VCaP (cell line): Measurements from ENCODE around the gene ADAMTS15.
A peak's percentile ranks its signal among the peaks of the same experiment; 100 is the strongest.
"Not testable (repeated sequence)": the region's sequence is repeated elsewhere in the genome, so short reads cannot be mapped to it uniquely, and the experiment has no call there.

Source experiments
- H3K27ac ChIP-seq: fragments of 450-650 bp; 2 replicates; pipeline ENCODE4 v1.5.1; 2017
- CTCF ChIP-seq: fragments of 450-650 bp; conservative IDR thresholded peaks from 2 replicates; pipeline ENCODE4 v1.5.1; 2017; ENCODE audit warnings: mild to moderate bottlenecking, moderate library complexity

Gene ADAMTS15

GRCh38 chr11:130431331-130431773, 17.1 kb upstream of the ADAMTS15 start:
- H3K27ac ChIP-seq = no peak overlapping the region
- TF ChIP-seq CTCF = peak; percentile 79

- TF ChIP-seq CTCF = no peak
- H3K27ac ChIP-seq = no peak overlapping the region
Measured at GRCh38 chr11:130431801-130432200, 16.6 kb upstream of the ADAMTS15 start.

DNA sequence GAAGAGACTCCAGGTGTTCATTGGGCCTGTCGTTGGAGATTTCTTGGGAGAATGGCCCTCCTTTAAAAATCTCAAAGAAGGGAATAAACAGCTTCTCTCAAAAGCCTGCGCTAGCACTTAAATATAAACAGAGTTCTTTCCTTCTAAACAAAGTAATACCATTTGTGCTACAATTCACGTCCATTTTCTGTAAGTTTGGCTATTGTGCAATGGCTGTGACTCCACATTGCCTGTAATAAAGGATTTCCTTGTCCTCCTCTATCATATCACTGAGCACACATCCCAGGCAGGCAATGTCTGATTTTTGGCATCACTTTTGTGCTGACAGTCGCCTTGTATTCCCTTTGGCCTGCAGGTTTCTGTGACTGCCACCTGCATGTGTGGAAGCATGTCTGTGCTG, 15.1 kb upstream of the ADAMTS15 start:
- no peak overlapping the region for H3K27ac ChIP-seq
- TF ChIP-seq CTCF = no peak

GRCh38 chr11:130434521-130435223, 13.8 kb upstream of the ADAMTS15 start:
- TF ChIP-seq CTCF = peak; percentile 97
- peak overlapping the region; percentile 40 for H3K27ac ChIP-seq

GRCh38 chr11:130435671-130436070, 12.8 kb upstream of the ADAMTS15 start:
- no peak for TF ChIP-seq CTCF
- no peak overlapping the region for H3K27ac ChIP-seq

DNA sequence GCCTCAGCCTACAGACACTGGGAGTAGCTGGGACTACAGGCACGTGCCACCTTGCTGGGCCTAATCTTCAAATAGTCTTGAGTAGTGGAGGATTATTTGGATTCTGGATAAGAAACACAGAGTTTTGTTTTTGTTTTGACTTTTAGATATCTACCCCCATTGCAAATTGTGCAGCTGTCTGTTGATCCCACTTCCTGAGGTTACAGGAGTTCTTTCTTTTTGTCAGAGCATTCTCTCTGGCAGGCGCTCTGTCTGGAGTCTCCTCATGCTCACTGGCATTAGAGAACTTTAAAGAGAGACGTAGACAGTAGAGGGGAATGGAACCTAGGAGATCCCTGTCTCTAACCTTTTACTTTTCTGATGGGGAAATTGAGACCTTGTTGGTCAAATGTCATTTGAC, 12.3 kb upstream of the ADAMTS15 start:
- no peak overlapping the region for H3K27ac ChIP-seq
- TF ChIP-seq CTCF = no peak

DNA sequence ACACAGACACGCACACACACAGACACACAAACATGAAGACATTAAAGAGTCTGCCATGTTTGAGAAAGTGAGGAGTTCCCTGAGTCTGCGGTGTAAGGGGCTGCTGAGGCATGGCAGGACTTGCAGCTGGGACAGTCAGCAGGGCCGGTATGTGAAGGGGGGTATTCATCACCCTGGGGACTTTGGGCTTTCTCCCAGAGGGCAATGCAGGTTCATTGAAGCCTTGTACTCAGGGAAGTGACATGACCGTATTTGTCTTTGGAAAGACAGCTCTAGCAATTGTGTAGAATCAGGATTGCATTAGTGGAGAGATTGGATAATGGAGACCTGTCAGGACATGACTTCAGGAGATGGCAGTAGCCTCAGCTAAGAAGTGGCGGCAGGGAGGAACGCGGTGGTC, 10.6 kb upstream of the ADAMTS15 start:
- no peak overlapping the region for H3K27ac ChIP-seq
- no peak for TF ChIP-seq CTCF

- not testable (repeated sequence) for H3K27ac ChIP-seq
Measured at GRCh38 chr11:130438401-130439159, 9.9 kb upstream of the ADAMTS15 start.
